Inflammatory macrophage (primary cell): ENCODE measurements around the gene DOCK4.

Experiments
- DNase-seq, 2 donors: peaks; one replicate each; pipeline ENCODE4 v3.0.0-alpha.2; 2020 to 2022

Gene DOCK4

GRCh38 chr7:112001091-112001826, 204.9 kb downstream of the DOCK4 start:
- DNase-seq, result peak; percentile 51 to 53

DNA sequence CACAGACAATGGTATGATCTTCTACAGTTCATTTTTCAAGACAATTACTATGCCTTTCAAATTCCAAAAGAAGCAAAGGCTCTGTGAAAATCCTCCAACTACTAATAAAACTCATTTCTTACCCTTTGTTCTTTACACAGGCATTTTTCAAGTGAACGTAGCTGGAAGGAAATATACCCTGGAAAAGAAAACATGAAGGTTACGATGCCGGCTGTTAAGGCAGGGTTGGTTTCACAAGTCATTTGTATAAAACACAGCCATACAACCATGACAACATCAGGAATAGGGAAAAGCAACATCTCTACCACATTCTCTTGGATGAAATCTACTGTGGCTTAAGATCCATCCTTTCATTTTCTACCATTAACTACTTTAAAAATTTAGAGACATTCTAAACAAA, 207.9 kb downstream of the DOCK4 start:
- DNase-seq, result no peak

DNA sequence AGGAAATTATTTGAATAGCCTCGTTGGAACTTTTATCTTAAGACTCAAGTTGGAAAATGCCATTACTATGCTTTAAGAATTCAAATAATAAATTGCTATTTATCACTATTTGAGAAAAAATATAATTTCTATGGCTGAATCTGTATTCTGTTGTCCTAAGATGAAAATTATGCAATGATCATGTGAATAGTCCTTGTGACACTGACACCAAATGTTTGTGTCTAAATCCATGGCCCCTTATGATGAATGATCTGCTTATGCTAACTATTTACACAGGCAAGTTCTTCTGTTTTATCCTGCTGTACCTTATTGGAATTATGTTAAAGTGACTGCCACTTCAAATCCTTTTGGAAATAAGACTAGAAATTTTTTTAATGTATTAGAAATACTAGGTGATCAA, 208.7 kb downstream of the DOCK4 start:
- DNase-seq, result peak; percentile 31 to 37

GRCh38 chr7:111992601-111993000, 213.6 kb downstream of the DOCK4 start:
- DNase-seq, result no peak

DNA sequence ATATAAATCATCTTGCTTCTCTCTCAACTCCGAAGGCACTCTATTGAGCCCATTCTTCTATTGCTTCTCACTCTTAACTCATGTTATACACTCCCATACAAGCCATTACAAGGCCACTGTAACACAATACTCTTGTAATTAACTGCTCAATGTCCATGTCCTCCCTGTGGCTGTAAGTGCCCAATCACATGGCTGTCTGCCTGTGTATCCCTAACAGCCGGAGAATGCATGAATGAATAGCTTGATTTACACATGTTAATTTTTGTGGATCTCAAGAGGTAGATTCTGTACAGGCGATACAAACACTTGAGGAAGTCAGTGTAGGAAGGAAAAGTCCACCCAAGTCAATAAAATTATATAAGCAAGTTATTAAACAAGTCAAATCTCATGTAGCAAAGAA, 215.6 kb downstream of the DOCK4 start:
- no peak for DNase-seq

DNA sequence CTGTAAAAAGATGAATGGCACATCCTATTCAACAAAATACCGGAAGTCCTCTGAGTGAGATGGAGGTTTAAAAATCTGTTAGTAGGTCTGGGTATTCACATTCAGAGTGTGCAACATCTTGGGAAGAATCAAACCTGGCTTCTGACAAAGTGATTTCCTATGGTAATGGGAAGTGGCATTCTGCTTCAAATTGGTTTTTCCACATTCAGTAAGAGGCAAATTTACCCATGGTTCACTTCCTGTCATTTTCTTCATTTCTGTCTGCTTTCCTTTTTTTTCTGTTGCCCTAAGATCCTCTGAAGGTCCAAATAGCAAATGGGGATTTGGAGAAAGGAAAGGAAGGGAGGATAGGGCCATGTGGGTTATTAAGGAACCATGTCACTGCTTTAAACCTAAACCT, 218.3 kb downstream of the DOCK4 start:
- peak in 1 of 2 donors; percentile 16 for DNase-seq

GRCh38 chr7:111987115-111987826, 218.9 kb downstream of the DOCK4 start:
- DNase-seq, result peak; percentile 82

DNA sequence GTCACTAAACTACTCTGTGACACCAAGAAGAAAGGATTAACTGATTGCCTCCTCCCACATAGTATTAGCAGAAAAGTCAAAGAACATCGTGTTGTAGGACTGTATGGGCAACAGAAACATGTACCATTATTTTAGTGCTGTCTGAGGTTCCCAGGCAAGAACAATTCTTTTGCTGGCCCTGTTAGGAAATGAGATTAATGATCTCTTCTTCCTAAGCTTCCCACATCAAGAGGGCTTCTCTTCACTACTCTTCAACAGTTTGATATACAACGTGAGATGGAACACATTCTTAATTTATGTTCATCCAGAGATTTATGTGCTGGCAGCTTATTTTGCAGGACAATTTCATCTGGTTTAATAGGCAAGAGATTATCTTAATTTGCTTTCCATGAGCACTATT, 219.6 kb downstream of the DOCK4 start:
- no peak for DNase-seq

DNA sequence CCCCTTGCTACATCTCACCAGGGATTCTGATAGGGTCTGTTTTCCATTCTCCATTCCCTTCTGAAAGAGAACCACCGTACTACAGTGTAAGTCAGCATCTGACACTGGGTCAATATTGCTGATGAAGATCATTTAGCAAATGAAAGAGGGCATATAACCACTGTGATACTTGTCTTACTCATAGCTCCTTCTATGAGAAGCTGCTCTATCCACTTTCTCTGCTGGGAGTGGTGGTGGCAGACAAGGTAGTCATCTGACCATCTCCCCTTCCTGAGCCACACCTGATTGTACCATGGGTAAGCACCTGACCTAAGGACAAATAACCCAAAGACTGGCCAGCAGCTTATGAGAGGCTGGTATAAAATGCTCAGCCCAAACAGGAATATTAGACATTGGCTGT, 220.4 kb downstream of the DOCK4 start:
- no peak for DNase-seq

DNA sequence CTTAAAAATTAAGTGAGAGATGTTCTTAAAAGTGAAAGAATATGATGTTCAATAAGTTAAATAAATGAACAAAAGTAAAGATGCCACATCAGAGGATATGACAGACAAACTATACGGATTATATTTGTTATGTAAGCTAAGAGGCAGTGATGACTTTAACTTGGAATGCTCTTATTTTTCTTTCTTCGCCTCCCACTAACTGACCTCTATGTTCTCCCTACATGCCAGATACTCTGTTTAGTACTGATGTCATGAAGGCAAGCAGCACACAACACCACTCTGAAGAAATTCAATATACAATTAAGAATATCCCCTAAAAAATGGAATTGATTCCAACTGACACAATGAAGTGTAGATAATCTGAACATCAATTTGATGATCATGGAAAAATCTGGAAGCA, 223.4 kb downstream of the DOCK4 start:
- DNase-seq, result no peak

- DNase-seq, result no peak
These were observed 224.1 kb downstream of the DOCK4 start for GRCh38 chr7:111982133-111982532.

DNA sequence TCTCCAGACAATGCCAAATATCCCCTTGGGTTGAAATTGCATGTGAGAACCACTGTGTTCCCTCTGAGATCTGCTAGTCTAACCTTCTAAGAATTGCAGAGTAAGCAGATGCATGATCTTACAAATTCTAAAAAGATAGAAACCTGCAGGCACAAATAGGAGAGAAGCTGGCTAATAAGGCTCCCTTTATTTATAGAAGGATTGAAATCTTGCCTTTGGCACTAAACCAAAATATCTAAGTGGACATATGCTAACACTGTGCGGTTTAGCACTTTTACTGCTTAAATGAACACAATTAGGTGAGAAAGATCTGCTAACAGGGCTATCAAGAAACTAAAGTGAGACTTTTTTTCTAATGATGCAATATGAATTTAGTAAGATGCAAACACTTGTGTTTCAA, 225.5 kb downstream of the DOCK4 start:
- DNase-seq, result no peak

DNA sequence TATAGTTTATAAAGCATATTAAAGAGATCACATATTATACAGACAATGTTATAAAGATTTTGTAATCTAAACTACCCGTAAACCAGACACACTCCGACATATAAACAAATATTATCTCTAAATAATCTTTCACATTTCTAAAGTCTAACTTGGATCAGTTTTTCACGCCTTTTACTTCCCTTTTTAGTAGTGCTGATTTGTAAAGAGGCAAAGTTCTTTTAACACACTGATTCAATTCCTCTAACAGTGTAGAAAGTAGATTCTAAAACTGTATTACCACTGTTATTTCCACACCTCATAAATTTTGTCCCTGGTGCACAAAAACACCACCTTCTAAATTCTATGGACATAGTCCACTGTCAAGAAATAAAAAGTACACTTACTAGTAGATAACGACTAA, 230.9 kb downstream of the DOCK4 start:
- DNase-seq, result peak in 1 of 2 donors; percentile 41

GRCh38 chr7:111960984-111961383, 245.2 kb downstream of the DOCK4 start:
- DNase-seq, result no peak

DNA sequence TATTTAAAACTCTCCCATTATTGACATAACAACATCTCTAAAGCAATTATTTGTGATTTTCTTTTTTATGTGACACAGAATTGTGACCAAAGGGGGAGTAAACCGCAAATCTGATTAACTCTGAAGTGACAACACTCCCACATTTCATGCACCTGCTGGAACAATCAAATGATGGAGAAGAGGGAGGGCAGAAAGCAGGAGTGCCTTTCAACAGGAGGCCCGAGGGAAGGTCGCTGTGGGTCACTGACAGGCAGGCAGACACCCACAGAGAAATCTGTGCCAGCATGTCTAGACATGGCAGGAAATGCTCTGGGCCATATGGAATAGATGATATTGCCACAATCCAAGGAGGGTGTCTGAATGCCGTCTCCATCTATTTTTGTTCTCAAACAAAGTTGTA, 247.3 kb downstream of the DOCK4 start:
- no peak for DNase-seq

GRCh38 chr7:111958431-111958830, 247.8 kb downstream of the DOCK4 start:
- DNase-seq, result no peak

GRCh38 chr7:111955616-111956015, 250.6 kb downstream of the DOCK4 start:
- DNase-seq, result no peak

DNA sequence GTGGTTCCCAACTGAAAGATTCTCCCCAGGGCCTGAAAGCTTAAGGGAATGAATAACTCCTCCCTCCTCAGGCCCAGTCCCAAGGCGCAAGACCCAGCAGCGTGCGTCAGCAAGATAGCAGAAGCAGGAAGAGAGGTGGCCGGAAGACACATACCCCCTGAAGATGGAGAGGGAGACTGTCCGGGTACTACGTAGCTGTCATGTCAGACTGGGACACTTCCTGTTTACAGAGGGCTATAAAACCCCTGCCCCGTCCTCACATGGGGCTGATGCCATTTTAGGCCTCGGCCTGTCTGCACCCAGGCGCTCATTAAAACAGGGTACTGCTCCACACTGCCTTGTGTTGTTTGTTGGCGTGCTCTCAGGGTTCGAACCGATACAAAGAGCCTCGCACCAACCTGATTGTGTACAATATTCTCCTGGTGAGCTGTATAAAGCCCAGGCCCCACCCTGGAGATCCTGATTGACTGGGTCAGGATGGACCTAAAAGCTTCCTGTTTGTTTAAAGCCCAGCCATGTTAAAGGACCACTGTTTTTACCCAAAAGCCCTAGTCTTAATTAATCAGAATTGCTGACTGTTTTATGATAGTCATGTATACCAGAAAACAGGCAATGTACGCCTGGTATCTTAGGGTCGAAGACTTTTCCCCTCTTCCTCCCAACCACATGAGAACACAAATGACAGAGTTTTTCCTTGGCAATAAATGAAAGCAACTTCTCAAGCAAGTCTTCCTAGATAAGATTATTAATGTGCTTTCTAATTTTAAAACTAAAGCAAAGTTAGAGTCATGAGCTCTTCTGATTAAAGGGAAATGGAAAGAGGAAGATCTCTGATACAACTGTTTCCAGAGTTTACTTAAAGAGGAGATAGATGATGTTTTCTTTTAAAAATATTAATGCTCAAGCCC, 251.5 kb downstream of the DOCK4 start:
- peak in 1 of 2 donors; percentile 44 for DNase-seq

DNA sequence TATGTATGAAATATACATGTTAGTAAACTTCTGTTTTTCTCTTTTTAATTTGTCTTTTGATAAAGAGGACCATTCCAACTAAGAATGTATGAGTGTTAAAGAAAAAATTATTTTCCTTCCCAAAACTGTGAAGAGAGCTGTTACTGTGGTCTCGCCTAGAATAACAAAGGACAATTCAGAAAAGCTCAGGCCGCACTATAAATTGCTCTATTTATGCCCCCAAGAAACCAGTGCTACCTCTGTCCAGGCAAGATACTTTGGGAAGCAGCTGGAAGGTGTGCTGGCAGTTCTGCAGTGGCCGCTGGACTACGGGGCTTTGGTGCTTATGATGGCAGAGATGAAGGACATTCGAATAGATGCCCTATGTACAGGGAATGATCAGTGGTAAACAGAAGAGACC, 252.1 kb downstream of the DOCK4 start:
- no peak for DNase-seq

DNA sequence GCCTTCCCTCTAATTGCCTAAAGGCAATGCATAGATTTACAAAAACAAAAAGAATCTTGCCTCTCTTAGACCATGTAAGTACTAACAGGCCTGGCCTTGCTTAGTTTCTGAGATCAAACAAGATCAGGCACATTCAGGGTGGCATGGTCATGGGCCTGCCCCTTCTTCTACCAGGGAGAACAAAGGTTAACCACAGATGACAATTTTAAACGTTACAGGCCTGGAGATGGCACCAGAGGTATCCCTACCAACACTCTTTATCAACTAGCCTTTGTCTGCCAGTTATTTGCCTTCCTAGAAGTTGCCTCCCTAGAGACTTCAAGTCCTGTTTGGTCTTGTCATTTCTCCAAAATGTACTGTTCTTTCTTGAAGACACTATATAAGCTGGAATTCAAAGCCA, 252.6 kb downstream of the DOCK4 start:
- DNase-seq, result peak; percentile 15 to 16

- no peak for DNase-seq
These were observed 253.4 kb downstream of the DOCK4 start for GRCh38 chr7:111952783-111953182.

GRCh38 chr7:111951052-111951451, 255.1 kb downstream of the DOCK4 start:
- DNase-seq, result no peak

DNA sequence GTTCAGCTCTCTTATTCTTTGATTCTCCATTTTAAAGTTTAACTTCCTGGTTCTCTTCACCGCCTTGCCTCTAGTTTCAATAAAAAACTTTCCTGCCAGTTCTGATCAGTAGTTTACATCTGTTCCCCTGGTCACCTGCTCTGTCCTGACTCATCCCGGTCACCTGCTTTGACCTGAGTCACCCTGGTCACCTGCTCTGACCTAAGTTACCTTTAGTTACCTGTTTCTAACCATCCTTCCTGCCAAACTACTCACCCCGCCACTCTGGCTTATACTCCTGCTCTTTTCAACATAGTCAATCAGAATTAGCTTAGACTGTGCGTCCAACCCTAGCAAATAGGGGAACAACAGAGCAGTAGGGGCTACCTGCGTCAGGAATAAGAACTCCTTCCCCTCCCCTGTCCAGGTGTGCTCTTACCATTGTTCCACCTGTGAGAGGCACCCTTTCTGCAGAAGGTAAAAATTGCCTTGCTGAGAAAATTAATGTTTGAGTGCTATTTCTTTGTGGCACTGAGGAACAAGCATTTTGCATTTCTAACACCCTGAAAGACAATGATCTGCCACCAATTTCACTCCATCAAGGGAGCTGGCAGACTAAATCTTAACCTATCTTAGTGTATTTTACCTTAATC, 263.6 kb downstream of the DOCK4 start:
- no peak for DNase-seq
